Measurements from ENCODE around the gene GCHFR.

The GCHFR gene

DNA sequence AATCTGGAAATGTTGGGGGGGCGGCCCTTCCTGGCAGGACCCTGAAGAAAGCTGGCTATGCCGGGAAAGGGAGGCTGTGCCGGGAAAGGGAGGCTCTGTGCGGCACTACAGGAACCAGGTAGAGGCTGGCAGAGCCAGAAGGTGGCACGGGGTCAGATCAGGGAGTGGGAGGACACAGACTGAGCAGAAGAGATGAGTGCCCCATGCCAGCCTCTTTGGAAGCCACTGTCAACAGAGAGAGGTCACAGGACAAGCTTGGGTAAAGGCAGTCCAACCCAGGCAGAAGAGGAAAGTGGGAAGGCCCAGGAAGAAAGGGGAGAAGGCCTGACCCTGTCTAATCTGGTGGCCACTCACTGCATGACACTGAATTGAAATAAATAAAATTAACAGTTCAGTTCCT is 7.4 kb downstream of the GCHFR start:
- TF ChIP-seq, protein P1, sequence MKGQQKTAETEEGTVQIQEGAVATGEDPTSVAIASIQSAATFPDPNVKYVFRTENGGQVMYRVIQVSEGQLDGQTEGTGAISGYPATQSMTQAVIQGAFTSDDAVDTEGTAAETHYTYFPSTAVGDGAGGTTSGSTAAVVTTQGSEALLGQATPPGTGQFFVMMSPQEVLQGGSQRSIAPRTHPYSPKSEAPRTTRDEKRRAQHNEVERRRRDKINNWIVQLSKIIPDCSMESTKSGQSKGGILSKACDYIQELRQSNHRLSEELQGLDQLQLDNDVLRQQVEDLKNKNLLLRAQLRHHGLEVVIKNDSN (IDR thresholded peaks at IDR 0.05) = no peak

DNA sequence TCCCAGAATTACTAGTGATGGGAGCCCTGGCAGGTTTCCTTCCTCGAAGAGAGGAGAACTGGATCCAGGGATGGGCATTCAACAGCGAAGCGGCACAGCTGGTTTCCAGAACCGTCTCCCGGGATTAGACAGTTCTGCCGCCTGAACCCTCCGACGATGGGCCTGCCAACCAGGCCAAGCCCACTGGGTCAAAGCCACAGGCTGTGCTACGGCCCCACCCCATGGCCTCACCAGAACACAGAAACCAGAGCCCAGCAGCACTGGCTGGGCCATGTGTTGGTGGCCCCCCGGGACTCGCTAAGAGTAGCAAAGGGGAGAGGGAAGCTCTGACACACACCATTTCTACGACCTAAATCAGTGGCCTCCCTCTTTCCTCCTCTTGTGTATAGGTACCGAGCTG is 8.1 kb downstream of the GCHFR start:
- TF ChIP-seq REST (IDR thresholded peaks at IDR 0.05; ENCODE audit: low read depth) = no peak
- TF ChIP-seq CEBPB (IDR thresholded peaks at IDR 0.05) = no peak
- TF ChIP-seq EP300 (IDR thresholded peaks at IDR 0.05; ENCODE audit: borderline replicate concordance) = no peak
- TF ChIP-seq, protein P1 (IDR thresholded peaks at IDR 0.05) = no peak
- no peak for TF ChIP-seq NFIC (IDR thresholded peaks at IDR 0.05)
- TF ChIP-seq FOXM1 (IDR thresholded peaks at IDR 0.05; ENCODE audit: borderline replicate concordance, low read depth) = no peak
- no peak for TF ChIP-seq EGR1 (IDR thresholded peaks at IDR 0.05)
- no peak for TF ChIP-seq YY1 (IDR thresholded peaks at IDR 0.05; ENCODE audit: low read depth)
- TF ChIP-seq TEAD4 (IDR thresholded peaks at IDR 0.05) = no peak

DNA sequence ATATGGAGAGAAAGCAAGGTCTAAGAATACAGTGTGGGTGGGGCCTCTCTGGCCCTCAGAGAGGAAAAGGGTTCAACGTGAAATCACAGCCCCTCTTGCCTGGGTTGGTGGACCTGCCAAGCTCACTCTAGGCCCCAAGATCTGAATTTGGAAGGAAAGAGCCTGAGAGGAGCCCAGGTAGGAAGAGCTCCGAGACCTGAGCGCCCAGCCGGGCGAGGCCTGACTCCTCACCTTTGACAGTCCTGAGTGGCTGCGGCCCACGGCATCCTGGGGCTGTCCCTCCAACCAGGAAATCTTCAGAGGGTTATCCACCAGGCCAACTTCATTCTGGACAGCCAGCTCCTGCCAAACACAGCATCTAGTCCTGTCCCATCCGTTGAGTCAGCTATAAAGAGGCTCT is 9.6 kb downstream of the GCHFR start:
- TF ChIP-seq MAX (IDR thresholded peaks at IDR 0.05) (no peak), ZBTB7A (IDR thresholded peaks at IDR 0.05; ENCODE audit: low read depth) (no peak), FOXM1 (IDR thresholded peaks at IDR 0.05; ENCODE audit: borderline replicate concordance, low read depth) (no peak), TEAD4 (IDR thresholded peaks at IDR 0.05) (no peak), CREB1 (IDR thresholded peaks at IDR 0.05; ENCODE audit: low read depth) (no peak), REST (IDR thresholded peaks at IDR 0.05; ENCODE audit: low read depth) (no peak), NFIC (IDR thresholded peaks at IDR 0.05) (no peak)

- TF ChIP-seq TEAD4 (IDR thresholded peaks at IDR 0.05) = no peak
Measured at GRCh38 chr15:40773902-40774301, 10.0 kb downstream of the GCHFR start.

DNA sequence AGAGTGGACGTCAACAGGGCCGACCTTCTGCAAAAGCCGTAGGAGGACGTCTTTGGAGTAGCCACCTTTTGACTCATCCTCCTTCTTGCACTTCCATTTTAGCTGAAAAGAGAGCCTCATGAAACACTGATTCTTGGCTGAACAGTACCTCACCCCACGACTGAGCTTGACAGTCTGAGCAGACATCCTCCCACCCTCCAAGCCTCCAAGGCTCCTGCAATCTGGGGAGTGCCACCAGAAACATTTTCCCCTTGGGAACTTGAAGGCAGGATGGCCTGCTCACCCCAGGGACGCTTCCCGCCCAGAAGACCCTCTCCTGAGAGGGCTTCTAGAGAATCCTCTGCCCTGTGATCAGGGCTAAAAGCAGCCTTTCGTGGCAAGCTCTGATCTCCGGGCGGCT is 11.1 kb downstream of the GCHFR start:
- TF ChIP-seq RAD21 (IDR thresholded peaks at IDR 0.05; ENCODE audit: low read depth) (no peak), NFIC (IDR thresholded peaks at IDR 0.05) (no peak)

DNA sequence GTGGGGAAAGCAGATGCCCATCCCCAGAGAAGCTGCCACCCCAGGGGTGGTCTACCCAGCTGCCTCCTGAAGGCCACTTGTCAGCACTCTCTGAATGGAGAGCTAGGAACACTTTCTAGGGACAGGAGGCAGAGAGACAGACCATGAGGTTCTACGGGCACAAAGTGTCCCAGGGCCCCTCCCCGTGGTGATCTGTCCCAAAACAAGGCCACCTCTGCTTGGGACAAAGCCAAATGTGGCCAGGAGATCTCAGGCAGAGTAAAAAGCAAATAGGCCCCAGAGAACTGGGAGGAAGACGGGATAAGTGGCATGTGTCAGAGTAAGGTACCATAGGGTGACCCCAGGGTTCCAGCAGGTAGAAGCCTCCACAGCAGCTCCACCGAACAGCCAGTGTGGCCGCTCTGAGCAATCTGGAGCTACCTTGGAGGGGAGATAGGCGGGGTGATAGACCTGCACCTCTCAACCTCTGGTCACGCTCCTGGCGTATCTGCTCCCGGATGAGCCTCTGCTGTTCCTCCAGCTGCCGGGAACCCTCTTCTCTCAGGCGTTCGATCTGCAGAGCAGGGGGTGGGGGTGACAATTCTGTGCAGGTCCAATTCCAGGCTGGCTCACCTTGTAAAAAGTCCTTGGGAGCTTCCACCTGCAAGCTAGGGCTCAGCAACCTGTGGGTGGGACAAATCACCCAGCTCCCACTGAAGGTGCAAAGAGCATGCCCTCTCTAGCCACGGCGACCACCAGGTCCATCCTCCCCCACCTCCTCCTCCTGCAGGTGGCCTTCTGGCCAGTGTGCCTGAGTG is 12.1 kb downstream of the GCHFR start:
- TF ChIP-seq CEBPB (IDR thresholded peaks at IDR 0.05) = no peak
- no peak for TF ChIP-seq ZBTB7A (IDR thresholded peaks at IDR 0.05; ENCODE audit: low read depth)
- no peak for TF ChIP-seq TEAD4 (IDR thresholded peaks at IDR 0.05)
- TF ChIP-seq YY1 (IDR thresholded peaks at IDR 0.05; ENCODE audit: low read depth) = no peak
- TF ChIP-seq TAF1 (IDR thresholded peaks at IDR 0.05; ENCODE audit: low read depth) = no peak
- TF ChIP-seq FOXM1 (IDR thresholded peaks at IDR 0.05; ENCODE audit: borderline replicate concordance, low read depth) = no peak
- TF ChIP-seq EGR1 (IDR thresholded peaks at IDR 0.05) = no peak
- TF ChIP-seq MAX (IDR thresholded peaks at IDR 0.05) = no peak
- TF ChIP-seq TCF12 (IDR thresholded peaks at IDR 0.05; ENCODE audit: low read depth) = no peak
- TF ChIP-seq, protein P1 (IDR thresholded peaks at IDR 0.05) = no peak
- no peak for TF ChIP-seq EP300 (IDR thresholded peaks at IDR 0.05; ENCODE audit: borderline replicate concordance)
- no peak for TF ChIP-seq NFIC (IDR thresholded peaks at IDR 0.05)
- TF ChIP-seq RAD21 (IDR thresholded peaks at IDR 0.05; ENCODE audit: low read depth) = no peak
- no peak for TF ChIP-seq CREB1 (IDR thresholded peaks at IDR 0.05; ENCODE audit: low read depth)
- TF ChIP-seq REST (IDR thresholded peaks at IDR 0.05; ENCODE audit: low read depth) = no peak
